NCI-H2227 (cell line): Measurements from ENCODE around the gene OR2C1.
A peak's percentile ranks its signal among the peaks of the same experiment; 100 is the strongest.

ENCODE experiments used
- DNase-seq: peaks from one replicate; lab custom pipeline; 2025; ENCODE audit not compliant: unreplicated experiment; lab: John Stamatoyannopoulos, UW

Gene OR2C1

GRCh38 chr16:3355589-3355988 is at the start of gene OR2C1:
TSS of gene OR2C1 (plus strand) at chr16:3355889. CDS start at chr16:3355941, 52 bp downstream.
- no peak for DNase-seq

- DNase-seq, result no peak
Measured at GRCh38 chr16:3306078-3306477, 49.6 kb upstream of the OR2C1 start.

GRCh38 chr16:3311496-3311895 is 44.2 kb upstream of the OR2C1 start:
- DNase-seq, result no peak

GRCh38 chr16:3317315-3317999 is 38.2 kb upstream of the OR2C1 start:
- peak; percentile 6 for DNase-seq

GRCh38 chr16:3321816-3322215 is 33.9 kb upstream of the OR2C1 start:
- DNase-seq, result no peak

DNA sequence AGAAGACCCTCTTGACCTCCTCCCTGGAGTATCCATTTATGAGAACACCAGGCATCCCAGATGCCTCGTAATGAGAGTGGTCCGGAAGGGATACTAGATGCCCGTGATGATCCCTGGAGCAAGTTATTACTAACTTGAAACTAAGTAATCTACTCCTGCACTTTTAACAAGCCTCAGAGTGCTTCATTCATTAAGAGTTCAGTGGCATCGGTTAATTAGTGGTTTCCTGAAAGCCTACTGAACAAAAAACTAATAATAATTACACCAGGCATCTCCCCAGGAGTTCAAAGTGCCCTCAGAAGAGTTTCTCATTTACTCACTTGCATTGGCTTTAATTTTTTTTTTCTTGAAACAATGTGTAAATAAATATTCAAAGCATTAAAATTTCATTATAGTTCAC is 28.2 kb upstream of the OR2C1 start:
- DNase-seq, result no peak

GRCh38 chr16:3328104-3328503 is 27.6 kb upstream of the OR2C1 start:
- no peak for DNase-seq

DNA sequence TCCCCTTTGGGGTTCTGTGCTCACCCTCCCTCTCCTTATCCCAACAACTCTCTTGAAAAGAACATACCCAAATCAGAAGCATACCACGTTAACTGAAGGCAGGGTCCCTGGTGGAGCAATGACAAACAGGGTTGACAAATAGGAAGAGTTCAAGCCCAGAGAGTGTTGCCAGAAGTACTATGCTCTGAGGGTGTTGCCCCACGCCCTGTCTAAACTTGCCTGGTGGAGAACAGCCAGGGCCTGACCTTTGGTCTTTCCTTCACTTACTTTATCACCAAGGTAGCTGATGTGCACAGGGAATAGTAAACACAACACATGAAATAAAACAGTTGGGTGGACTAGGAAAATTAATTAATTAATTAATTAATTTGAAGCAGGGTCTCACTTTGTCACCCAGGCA is 27.0 kb upstream of the OR2C1 start:
- no peak for DNase-seq

GRCh38 chr16:3346041-3346440 is 9.6 kb upstream of the OR2C1 start:
- no peak for DNase-seq

GRCh38 chr16:3347586-3347985 is 8.1 kb upstream of the OR2C1 start:
- no peak for DNase-seq

DNA sequence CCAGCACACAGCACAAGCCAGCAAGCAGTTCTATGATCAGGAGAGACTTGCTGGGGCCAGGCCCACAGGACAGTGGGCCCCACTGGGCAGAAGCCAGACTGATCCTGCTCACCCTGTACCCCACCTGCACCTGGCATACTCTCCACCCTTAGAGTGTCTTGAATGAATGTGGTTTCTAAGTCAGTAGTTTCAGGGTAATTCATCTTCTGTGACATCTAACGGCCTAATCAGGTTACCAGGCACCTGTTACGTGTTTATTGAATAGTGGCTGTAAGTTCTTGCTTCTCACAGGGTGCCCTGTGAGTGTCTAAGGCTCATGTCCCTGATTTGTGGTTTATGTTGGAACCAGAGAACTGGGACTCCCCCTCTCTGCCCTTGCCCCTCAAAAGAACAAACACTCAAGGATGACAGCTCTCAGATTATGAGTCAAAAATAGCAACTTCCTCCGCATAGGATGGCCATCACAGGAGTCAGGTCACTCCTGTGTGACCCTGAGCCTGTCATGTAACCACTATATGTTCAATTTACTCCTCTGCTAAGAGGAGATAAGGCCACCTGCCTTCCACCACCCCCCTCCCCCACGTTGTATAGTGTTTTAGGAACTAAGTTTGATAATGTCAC is 7.0 kb upstream of the OR2C1 start:
- DNase-seq, result no peak

- no peak for DNase-seq
Measured at GRCh38 chr16:3349175-3349574, 6.5 kb upstream of the OR2C1 start.

DNA sequence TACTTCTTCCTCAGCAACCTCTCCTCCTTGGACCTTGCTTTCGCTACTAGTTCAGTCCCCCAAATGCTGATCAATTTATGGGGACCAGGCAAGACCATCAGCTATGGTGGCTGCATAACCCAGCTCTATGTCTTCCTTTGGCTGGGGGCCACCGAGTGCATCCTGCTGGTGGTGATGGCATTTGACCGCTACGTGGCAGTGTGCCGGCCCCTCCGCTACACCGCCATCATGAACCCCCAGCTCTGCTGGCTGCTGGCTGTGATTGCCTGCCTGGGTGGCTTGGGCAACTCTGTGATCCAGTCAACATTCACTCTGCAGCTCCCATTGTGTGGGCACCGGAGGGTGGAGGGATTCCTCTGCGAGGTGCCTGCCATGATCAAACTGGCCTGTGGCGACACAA is 429 bp downstream of the OR2C1 start:
- DNase-seq, result no peak

GRCh38 chr16:3358871-3359270 is 3.2 kb downstream of the OR2C1 start:
- DNase-seq, result no peak

GRCh38 chr16:3362931-3363330 is 7.2 kb downstream of the OR2C1 start:
- no peak for DNase-seq

DNA sequence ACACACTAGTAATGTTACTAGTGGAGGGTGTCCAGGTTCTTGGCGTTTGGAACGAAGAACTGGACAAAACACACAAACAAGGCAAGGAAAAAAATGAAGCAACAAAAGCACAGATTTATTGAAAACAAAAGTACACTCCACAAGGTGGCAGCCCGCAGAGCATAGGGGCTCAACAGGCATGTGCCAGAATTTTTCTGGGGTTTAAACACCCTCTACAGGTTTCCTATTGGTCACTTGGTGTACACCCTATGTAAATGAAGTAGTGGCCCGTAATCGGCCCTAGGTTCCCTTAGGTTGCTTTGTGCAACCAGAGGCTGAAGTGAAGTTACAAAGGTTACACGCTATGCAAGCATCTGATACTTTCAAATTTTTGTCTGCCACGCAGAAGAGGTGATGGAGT is 8.1 kb downstream of the OR2C1 start:
- DNase-seq, result no peak

DNA sequence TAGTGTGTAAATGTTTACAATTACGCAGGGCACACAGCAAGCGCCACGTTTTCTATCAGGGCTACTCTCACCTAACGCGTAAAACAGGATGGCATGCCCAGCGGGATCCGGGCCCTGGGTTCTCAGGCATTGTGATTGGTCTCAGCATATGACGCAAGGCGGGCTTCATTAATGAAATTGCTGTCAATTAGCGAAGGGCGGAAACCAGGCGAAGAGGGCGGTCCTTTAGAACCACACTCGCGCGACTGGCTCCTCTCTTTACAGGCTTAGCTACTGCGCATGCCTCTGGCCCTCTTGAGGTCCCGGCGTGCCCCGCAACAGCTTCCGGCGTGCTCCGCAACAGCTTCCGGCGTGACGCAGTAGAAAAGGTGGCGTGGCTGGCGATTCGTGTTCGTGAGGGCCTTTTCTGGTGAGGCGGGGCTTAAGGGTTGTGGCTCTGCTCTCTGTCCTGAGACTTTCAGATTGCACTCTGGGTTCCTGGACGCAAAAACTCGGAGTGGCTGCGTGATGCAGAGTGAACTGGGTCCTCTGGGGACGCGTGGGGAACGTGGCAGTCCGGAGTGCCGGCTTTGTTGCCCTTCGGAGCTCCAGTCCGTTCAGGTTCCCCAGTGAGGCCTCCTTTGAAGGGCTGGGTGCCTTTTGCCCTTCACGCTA is 9.2 kb downstream of the OR2C1 start:
- DNase-seq, result peak; percentile 91

- DNase-seq, result no peak
Measured at GRCh38 chr16:3369073-3369472, 13.4 kb downstream of the OR2C1 start.

DNA sequence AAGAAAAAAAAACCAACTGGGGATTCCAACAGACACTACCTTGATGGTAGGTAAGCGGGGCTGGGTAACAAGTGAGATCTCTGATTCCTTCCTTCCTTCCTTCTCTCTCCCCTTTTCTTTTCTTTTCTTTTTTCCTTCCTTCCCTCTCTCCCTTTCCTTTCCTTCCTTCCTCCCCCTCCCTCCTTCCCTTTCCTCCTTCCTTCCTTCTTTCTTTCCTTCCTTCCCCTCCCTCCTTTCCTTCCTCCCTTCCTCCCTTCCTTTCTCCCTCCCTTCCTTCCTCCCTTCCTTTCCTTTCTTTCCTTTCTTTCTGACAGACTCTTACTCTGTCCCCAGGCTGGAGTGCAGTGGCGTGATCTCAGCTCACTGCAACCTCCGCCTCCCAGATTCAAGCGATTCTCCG is 20.0 kb downstream of the OR2C1 start:
- DNase-seq, result no peak

- no peak for DNase-seq
Measured at GRCh38 chr16:3377917-3378316, 22.2 kb downstream of the OR2C1 start.

DNA sequence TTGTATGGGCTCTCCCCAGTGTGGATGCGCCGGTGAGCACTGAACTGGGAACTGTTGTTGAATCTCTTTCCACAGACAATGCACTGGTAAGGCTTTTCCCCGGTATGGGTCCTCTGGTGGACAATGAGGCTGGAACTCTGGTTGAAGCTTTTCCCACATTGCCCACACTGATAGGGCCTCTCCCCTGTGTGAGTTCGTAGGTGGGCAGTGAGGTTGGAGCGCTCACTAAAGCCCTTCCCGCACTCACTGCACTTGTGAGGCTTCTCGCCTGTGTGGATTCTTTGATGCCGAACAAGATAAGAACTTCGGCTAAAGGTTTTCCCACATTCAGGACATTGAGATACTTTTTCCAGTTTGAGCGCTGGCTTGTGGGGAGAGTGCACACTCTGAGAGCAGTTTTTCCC is 27.4 kb downstream of the OR2C1 start:
- DNase-seq, result no peak

DNA sequence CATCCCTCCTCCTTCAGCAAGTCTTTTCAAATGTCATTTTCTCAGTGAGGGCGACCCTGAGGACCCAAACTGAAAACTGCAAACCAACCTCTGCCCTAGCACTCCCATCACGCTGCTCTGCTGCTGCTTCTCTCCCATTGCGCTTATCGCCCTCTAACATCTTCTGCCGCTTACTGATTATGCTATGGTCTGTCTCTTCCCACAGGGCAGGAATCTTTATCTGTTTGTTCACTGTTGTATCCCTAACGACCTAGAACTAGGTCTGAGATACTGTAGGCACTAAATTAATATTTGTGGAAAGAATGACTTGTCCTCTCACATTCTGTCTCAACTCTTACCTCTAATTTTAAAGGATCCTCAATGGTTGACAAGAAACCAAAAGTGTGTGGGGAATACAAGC is 32.6 kb downstream of the OR2C1 start:
- no peak for DNase-seq
